AG08396 (cell line): ENCODE results near the gene TRAF3.

Experiments
- DNase-seq: peaks from one replicate; pipeline ENCODE4 v3.0.0; 2012; ENCODE audit warnings: low spot score, mixed read lengths

TRAF3 gene

DNA sequence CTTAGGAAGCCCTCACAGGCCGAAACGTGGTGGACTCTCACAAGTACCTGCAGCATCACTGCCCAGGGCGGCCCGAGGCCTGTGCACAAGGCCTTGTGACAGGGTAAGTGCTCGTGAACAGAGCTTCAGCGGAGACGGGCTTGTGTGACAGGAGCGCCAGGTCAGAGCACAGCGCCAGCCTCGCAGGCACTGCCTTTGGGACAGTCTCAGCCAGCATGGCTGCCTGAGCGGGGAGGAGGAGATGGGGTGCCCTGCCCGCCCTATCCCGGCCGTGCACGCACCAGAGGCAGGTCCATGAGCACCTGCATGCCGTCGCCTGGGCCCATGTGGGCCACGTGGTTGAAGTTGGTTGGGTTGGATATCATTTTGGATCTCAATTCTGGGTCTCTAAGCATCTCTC is 162.1 kb downstream of the TRAF3 start:
- no peak for DNase-seq

GRCh38 chr14:102939820-102940561 is 162.7 kb downstream of the TRAF3 start:
- no peak for DNase-seq

DNA sequence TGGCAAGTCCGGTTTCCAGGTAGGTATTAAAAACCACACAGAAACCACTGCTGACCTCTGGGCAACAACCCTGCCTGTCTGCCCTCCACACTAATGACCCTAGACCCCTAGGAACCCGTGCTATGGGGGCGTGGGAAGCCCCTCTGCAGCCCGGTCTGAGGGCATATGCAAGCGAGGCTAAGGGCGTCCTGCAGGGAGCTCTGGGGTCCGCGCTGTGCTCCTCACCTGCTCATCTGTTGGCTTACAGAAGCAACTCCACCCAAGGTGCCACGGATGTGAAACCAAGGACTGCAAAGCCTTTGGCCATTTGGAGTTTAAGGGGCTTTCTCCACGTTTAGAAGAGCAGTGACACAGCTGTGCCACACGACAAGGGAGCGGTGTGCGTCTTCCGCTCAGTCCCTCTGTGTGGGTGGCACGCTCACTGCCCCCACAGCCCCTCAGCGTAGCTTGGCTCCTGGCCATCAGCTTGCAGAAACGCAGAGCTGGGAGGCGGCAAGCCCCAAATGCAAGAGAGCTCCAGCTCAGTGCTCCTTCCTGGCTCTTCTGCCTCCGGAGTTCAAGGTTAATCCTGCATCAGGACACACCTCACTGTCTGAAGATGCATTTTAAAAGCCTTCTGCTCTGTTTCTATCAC is 163.6 kb downstream of the TRAF3 start:
- no peak for DNase-seq

DNA sequence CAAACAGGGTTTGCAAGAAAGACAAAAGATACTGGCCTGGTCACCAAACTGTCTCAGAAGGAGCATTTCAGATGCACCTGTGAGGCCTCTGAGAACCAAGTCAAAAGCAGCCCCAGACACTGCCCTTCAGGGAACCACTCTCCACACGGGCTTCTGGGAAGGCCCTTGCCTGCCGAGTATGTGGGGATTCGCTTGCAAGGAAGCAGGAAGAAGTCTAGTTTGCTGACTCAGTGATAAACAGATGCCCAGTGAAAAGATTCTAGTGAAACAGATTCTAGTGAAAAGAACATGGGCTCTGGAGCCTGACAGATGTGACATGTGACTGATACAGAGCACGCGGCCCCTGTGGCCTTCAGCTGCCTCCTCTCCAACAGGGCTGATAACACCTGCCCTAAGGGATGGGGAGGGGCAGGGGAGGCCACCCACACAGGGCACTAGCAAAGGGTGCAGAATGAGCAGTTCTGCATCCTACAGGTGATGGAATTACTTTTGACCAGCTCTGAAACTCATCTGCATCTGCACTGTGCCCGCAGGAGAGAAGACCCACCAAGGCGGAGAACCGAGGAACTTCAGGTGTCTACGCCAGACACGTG is 164.3 kb downstream of the TRAF3 start:
- DNase-seq, result no peak

GRCh38 chr14:102942069-102942468 is 164.8 kb downstream of the TRAF3 start:
- no peak for DNase-seq

GRCh38 chr14:102943454-102943853 is 166.2 kb downstream of the TRAF3 start:
- no peak for DNase-seq

DNA sequence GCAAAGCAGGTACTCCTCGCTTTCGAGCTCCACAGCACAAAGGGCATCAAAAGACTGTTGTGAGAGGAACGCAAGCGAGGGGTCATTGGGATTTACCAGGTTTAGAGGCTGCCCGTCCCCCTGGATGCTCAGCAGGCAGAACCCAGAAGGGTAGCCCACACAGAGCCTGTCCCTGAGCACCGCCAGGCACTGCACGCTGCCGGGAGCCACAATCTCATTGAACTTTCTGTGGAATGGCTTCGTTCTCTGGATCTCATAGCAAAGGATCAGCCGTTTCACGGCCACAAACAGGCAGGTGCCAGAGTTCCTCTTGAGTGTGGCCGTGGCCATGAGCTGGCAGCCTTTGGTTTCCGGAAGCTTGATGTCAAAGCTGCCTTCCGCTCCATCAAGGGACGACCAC is 166.7 kb downstream of the TRAF3 start:
- DNase-seq, result no peak

GRCh38 chr14:102944448-102945330 is 167.4 kb downstream of the TRAF3 start:
- no peak for DNase-seq

GRCh38 chr14:102945346-102946130 is 168.3 kb downstream of the TRAF3 start:
- DNase-seq, result no peak

DNA sequence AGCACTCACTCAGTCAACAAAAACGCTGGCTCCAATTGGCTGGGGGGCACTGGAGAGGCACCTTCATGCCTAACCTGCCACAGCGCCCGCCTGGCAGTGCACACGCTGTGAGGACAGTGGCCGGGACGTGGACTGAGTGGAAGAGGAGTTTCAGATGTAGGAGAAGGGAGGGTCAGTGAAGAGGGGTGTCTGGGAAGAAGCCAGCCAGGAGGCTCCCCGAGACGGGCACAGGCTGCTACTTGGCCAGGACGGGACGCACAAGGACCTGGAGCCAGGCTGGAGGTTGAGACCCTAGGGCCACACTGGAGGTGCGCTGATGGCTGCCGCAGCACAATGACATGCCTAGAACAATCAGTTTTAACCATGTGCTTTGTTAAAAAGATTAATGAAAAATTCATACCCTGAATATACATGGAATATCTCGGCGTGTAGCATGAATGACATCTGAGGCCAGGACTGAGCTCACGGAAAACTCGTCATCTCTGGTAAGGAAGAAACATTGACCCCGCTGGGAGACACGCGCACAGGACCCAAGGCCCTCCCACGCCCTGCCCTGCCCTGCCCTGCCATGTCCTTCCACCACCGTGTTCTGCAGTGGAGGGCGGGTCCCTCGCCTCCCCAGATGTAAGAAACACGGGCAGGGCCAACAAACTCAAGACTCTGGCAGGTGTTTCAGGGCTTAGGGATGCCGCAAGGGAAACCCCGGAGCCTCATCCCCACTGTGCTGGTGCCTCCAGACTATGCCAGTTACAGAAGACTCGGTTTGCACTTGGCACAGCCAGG is 170.3 kb downstream of the TRAF3 start:
- DNase-seq, result no peak

DNA sequence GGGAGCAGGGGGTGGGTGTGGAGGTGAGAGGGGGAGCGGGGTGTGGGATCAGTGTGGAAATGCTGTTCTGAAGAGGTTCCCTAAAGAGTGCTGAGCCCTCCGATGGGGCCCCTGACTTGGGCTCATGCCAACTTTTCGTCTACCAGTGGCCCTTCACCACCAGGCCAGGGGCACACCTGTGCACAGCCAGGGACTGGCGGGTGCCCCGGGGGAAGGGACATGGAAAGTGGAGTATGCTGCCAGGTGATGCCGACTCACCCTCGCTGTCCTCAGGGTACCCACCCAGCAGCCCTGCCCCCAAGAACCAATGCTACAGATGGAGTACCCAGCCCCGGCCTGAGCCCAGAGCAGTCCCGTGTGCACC is 171.4 kb downstream of the TRAF3 start:
- no peak for DNase-seq

DNA sequence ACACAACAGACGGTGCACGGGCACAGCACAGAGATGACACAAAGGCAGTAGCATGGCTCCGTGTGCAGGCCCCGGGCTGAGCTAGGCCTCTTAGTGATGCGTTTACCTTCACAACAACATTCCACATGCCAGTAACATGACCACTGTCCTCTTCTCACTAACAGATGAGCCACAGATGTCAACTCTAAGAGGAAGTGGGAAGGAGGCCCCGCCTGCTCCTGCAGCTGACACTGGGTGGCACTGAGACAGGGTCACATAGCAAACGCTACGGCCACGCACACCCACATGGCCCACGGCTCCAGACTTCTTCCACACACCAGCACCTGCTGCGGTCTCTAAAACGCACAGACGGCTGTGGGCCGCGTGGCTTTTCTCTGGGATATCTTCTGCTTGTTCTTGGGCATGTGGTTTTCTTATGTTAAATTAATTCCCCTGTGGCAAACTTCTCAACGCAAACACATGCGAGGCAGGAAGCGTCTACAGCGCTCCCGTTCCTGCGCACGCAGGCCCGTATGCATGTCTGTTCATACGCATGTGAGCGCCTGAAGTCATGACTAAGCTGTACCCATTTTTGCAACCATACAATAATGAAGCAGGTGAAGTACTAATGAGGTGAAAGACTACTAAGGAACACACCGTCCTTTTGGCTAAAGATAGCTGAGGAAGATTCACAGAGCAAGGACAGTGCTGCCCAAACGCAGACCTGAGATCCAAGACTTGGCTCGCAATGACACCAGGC is 172.0 kb downstream of the TRAF3 start:
- peak; percentile 66 for DNase-seq

- peak; percentile 62 for DNase-seq
These were observed 172.7 kb downstream of the TRAF3 start for GRCh38 chr14:102949801-102950451.

DNA sequence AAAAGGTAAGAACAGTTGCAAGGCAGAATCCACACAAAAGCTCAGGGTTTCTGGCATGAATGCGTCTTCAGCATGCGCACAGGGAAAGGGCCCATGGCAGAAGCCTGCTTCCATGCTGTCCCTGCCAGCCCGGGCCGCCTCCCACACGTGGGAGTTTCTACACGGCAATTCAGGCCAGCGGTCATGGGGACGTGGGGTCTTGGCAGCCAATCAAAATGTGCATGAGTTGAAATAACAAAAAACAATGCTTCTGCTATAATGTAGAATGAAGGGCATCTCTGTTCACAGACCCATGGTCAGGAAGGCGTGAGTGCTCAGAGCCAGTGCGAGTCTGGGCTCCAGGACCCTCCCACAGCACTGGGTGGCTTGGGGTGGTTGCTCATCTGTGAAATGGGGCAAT is 173.8 kb downstream of the TRAF3 start:
- no peak for DNase-seq

GRCh38 chr14:102951799-102952198 is 174.6 kb downstream of the TRAF3 start:
- DNase-seq, result no peak

DNA sequence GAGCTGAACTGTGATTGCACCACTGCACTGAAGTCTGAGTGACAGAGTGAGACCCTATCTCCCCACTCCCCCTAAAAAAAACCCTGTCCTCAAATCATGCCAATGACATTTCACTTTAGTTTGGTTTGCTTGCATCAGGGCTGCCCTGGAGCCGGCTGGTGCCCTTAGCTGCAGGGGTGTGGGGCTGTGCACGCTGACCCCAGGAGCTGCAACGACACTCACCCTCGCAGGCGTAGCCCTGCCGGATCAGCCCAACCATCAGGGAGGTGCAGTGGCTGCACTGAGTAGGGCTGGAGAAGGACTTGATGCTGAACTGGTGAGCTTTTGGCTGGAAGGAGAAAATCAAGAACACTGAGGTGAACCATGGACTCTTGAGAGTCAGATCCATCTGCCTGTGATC is 175.0 kb downstream of the TRAF3 start:
- no peak for DNase-seq

DNA sequence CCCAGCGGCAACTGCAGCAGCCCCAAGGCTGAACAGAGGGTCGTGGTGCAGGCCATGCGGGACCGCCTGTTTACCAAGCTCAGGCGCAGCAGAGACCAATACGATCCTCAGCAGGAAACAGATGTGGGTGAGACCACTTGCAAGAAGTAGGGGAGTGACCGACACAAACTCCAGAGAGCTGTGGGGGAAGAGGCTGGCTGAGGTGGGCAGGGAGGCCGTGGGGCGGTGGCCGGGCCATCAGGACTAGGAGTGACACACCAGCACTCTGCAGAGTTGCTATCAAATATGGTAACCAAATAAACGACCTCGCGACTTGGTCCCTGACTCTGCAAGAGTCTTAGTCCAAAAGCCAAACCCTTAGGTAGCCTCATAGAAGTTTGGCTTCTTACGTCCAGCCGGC is 175.9 kb downstream of the TRAF3 start:
- no peak for DNase-seq

- DNase-seq, result no peak
These were observed 177.0 kb downstream of the TRAF3 start for GRCh38 chr14:102954081-102954789.
